HPDE6-E6E7 (cell line): ENCODE results near the gene SLC2A4RG.
"Not testable (repeated sequence)": the region's sequence is repeated elsewhere in the genome, so short reads cannot be mapped to it uniquely, and the experiment has no call there.

ENCODE experiments used
- DNase-seq: peaks from one replicate; pipeline ENCODE4 v3.0.0; 2011; ENCODE audit warnings: missing footprints; ENCODE audit errors: extremely low spot score

The SLC2A4RG gene

GRCh38 chr20:63775096-63775978 lies 35.8 kb downstream of the SLC2A4RG start:
- DNase-seq, result no peak

GRCh38 chr20:63776875-63777274 lies 37.3 kb downstream of the SLC2A4RG start:
- not testable (repeated sequence) for DNase-seq

GRCh38 chr20:63777614-63778013 lies 38.0 kb downstream of the SLC2A4RG start:
- no peak for DNase-seq

DNA sequence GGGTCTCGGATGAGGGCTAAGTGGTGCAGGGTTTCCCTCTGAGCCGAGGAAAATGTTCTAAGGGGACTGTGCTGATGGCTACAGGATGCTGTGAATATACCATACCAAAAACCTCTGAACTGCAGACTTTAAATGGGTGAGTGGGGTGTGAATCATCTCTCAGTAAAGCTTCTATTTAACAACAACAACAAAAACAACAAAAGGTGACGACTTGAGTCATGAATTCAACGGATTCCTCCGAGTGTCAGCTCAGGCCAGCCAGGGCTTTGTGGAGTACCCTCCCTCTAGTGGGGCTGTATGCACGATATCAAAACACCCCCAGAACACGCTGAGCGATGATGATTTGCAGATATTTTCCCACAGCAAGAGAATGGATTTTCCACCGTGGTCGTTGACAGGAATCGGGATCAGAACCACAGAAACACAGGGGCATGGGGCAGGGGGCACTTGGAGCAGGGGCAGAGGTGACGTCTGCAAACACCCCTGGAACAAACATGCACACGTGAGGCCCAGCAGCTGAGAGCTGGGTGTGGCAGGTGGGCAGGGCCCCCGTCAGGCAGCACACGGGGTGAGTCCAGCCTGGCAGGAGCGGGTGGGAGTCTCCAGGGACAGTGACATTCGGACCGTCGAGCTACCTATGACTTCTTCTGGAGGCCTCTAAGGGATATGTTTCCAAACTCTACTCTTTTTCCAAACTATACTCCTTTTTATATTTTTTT lies 38.6 kb downstream of the SLC2A4RG start:
- DNase-seq, result peak; percentile 75

DNA sequence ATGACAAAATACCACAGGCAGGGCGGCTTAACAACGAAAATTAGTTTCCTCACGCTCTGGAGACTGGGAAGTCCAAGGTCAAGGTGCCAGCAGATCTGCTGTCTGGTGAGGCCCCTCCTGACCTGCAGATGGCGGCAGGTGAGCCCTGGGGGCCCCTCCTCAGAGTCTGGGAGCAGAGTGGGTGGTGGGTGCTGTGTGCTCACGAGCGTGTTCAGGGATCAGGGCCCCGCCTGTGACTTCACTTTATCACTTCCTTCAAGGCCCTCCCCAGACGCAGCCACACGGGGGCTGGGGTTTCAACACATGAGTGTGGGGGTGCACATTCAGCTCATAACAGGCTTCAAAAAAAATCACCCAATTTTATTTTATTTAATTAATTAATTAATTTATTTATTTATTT lies 39.3 kb downstream of the SLC2A4RG start:
- DNase-seq, result no peak

- no peak for DNase-seq
Measured at GRCh38 chr20:63781181-63781580, 41.6 kb downstream of the SLC2A4RG start.

GRCh38 chr20:63782051-63782471 lies 42.5 kb downstream of the SLC2A4RG start:
- no peak for DNase-seq

- DNase-seq, result no peak
Measured at GRCh38 chr20:63782521-63782971, 43.0 kb downstream of the SLC2A4RG start.

- no peak for DNase-seq
Measured at GRCh38 chr20:63783970-63784369, 44.4 kb downstream of the SLC2A4RG start.

- DNase-seq, result no peak
Measured at GRCh38 chr20:63785691-63786131, 46.1 kb downstream of the SLC2A4RG start.

DNA sequence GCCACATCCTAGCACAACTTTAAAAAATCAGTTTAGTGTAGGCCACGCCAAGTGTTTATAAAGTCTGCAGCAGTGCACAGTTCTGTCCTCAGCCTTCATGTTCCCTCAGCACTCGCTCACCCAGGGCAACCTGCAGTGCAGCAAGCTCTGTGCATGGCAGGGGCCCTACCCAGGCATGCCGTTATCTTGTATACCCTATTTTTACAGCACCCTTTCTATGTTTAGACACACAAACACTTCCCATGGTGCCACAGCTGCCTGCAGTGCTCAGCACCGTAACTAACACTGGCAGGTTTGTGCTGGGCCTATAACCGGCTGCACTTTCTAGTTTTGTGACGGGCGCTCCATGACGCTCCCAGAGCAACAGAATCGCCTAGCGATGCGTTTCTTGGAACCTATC lies 47.7 kb downstream of the SLC2A4RG start:
- DNase-seq, result no peak

GRCh38 chr20:63787749-63788148 lies 48.2 kb downstream of the SLC2A4RG start:
- no peak for DNase-seq

GRCh38 chr20:63789836-63790571 lies 50.4 kb downstream of the SLC2A4RG start:
- DNase-seq, result no peak

GRCh38 chr20:63790572-63791168 lies 51.1 kb downstream of the SLC2A4RG start:
- DNase-seq, result no peak

- DNase-seq, result no peak
Measured at GRCh38 chr20:63791497-63792156, 52.1 kb downstream of the SLC2A4RG start.

- no peak for DNase-seq
Measured at GRCh38 chr20:63792866-63793265, 53.3 kb downstream of the SLC2A4RG start.
